Measurements from ENCODE around the gene CUL4A.

The CUL4A gene

DNA sequence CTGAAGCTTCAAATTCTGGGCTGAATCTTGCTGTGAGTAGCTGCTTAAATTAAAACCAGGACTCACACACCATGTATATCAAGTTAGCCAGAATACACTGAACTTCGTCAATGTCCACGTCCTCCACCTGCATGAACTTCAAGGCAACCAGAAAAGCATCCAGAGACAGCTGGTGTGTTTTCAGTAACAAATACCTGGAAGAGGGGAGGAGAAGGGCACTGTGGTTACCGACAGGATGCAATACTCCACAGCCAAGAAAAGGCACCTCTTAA lies 30.6 kb upstream of the CUL4A start:
- TF ChIP-seq, protein P1, sequence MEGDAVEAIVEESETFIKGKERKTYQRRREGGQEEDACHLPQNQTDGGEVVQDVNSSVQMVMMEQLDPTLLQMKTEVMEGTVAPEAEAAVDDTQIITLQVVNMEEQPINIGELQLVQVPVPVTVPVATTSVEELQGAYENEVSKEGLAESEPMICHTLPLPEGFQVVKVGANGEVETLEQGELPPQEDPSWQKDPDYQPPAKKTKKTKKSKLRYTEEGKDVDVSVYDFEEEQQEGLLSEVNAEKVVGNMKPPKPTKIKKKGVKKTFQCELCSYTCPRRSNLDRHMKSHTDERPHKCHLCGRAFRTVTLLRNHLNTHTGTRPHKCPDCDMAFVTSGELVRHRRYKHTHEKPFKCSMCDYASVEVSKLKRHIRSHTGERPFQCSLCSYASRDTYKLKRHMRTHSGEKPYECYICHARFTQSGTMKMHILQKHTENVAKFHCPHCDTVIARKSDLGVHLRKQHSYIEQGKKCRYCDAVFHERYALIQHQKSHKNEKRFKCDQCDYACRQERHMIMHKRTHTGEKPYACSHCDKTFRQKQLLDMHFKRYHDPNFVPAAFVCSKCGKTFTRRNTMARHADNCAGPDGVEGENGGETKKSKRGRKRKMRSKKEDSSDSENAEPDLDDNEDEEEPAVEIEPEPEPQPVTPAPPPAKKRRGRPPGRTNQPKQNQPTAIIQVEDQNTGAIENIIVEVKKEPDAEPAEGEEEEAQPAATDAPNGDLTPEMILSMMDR (IDR thresholded peaks at IDR 0.05; ENCODE audit: insufficient read depth, low read depth, low read length, missing control alignments): no peak
- H3K4me3 ChIP-seq (ENCODE audit: low read depth, low read length): no peak overlapping the region
- DNase-seq (ENCODE audit: low read depth): no peak

DNA sequence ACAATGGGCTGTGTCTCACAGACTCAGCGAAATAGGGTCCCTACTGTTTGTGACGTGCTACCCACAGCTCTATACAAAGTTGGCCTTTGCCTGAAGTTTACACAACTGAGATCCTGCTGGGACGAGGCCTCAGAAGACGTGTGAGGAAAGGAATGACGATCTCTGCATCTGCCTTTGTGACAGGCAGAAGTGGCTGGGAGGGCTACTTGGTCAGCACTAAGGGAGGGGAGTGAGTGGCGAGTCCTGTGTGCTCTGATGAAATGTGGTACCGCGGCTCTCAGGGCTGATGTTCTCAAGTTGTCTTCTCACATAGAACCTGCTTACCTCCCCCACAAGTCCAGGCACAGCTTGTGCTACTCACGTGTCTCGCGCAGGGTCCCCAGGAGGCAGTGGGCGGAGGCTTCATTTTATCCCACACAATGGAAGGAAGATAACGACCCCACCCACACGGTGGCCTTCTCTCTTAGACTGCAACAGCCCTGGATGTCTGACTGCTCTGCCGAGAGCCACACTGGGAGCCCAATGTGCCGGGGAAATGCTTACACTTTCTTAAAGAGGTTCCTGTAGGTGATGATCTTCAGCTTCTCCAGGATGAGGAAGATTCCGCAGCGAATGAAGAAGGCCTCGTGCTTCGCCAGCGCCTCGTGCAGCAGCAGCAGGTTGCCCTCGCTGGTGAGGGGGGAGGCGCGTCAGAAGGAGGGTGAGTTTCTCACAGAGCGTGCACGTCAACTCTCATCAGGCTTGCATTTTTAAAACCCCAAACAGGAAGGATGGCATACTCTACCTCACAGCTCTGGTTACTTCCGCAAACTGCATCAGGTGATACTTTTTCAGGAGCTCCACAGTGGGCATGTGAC lies 29.8 kb upstream of the CUL4A start:
- TF ChIP-seq, protein P1 (IDR thresholded peaks at IDR 0.05; ENCODE audit: insufficient read depth, low read depth, low read length, missing control alignments): no peak
- no peak overlapping the region for H3K4me3 ChIP-seq (ENCODE audit: low read depth, low read length)
- DNase-seq (ENCODE audit: low read depth): no peak

DNA sequence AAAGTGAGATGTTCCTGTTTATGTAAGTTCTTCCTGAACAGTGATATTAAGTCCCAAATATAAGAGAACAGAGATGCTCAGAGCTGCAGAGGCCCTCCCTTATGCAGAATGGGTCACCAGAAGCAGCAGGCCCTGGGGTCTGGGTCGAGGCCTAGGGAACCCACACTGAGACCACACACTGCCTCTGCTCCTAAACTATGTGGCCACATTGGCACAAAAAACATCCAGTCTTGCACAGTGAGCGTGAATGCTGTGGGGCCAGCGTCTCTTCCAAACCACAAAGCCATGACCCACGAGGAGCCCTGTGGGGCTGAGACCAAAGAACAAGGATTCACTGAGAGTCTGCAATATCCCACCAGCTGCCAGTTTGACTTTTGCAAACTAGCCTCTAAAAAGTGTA lies 27.4 kb upstream of the CUL4A start:
- no peak overlapping the region for H3K4me3 ChIP-seq (ENCODE audit: low read depth, low read length)
- TF ChIP-seq, protein P1 (IDR thresholded peaks at IDR 0.05; ENCODE audit: insufficient read depth, low read depth, low read length, missing control alignments): no peak
- no peak for DNase-seq (ENCODE audit: low read depth)

GRCh38 chr13:113183450-113184129 lies 25.8 kb upstream of the CUL4A start:
- DNase-seq (ENCODE audit: low read depth): no peak
- TF ChIP-seq, protein P1 (IDR thresholded peaks at IDR 0.05; ENCODE audit: insufficient read depth, low read depth, low read length, missing control alignments): no peak
- H3K4me3 ChIP-seq (ENCODE audit: low read depth, low read length): no peak overlapping the region

DNA sequence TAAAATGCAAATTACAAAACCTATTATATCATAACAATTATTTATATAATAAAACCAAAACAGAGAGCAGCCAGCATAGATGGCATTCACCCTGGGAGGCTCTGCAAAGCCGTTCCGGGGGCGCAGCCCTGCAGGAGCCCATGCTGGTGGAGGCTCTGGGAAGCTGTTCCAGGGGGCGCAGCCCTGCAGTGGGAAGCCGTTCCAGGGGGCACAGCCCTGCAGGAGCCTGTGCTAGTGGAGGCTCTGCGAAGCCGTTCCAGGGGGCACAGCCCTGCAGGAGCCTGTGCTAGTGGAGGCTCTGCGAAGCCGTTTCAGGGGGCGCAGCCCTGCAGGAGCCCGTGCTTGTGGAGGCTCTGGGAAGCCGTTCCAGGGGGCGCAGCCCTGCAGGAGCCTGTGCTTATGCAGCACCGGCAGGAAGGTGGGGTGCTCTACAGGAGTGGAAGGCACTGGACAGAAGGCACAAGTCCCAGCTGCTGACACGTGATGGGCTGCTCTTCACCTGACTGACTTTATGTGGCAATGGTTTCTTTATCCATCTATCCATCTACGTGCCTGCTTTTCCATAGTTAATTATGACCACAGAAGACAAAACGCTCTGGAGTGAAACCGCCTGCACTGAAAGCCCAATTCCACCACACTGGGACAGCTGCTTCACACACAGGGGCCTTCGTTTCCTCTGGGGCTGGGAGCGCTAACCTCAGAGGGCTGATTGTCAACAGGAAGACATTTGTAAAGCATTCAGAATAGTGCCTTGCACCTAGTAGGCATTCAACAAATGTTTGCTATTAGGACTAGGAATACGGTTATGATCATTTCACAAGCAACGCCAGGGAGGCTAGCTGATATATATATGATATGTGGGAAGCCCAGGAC lies 24.6 kb upstream of the CUL4A start:
- TF ChIP-seq, protein P1 (IDR thresholded peaks at IDR 0.05; ENCODE audit: insufficient read depth, low read depth, low read length, missing control alignments): no peak
- no peak overlapping the region for H3K4me3 ChIP-seq (ENCODE audit: low read depth, low read length)
- no peak for DNase-seq (ENCODE audit: low read depth)

DNA sequence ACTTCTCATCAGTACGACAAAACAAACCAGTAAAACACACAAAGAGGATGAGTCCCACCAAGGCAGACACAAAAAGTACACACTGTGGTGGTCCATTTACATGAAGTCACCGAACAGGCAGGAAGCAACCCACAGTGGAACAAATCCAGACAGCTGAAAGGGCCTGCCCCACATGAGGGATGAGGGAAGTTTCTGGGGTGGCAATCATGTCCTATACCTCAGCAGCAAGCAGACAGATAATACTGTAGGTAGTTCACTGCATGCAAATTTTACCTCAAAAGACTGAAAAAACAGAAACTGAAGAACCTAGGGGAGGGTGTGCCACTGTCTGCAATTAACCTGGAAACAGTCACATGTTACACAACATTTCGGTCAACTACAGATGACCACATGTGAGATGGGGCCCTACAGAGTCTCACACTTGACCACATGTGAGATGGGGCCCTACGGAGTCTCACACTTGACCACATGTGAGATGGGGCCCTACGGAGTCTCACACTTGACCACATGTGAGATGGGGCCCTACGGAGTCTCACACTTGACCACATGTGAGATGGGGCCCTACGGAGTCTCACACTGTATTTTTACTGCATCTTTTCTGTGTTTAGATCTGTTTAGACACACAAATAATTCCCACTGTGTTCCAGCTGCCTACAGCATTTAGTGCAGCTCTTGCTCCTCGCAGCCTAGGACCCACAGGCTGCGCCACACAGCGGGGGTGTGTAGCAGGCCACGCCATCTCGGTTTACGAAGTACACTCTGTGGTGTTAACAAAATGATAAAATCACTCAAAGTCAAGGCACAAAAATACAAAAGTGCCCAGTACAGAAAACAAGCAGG lies 23.1 kb upstream of the CUL4A start:
- TF ChIP-seq, protein P1 (IDR thresholded peaks at IDR 0.05; ENCODE audit: insufficient read depth, low read depth, low read length, missing control alignments): no peak
- H3K4me3 ChIP-seq (ENCODE audit: low read depth, low read length): no peak overlapping the region; the same call in 1 of the 2 replicates
- peak; percentile 92 for DNase-seq (ENCODE audit: low read depth)

Measured in GM12865 (cell line).